H1 (cell line): ENCODE results near the gene MGAT5.

Source experiments
- EGR1 ChIP-seq: IDR thresholded peaks from 2 replicates; pipeline ENCODE4 v1.6.1; 2011; ENCODE audit warnings: low read depth, low read length, borderline replicate concordance
- KDM1A ChIP-seq: fragments of 200-600, 300-600 bp; sonication (generic); IDR thresholded peaks from 2 replicates; pipeline ENCODE4 v1.7.1; 2016; ENCODE audit warnings: mild to moderate bottlenecking, low read length, borderline replicate concordance
- MAFK ChIP-seq: IDR thresholded peaks from 2 replicates; pipeline ENCODE4 v1.6.1; 2012; ENCODE audit warnings: low read depth, mild to moderate bottlenecking, improper control_type of control experiment, low read length
- POLR2A ChIP-seq, 2 experiments: IDR thresholded peaks; 1 replicate in 1 of 2; 2 replicates in 1 of 2; pipeline ENCODE4 v1.6.1; 2011; ENCODE audit warnings: low read depth in 2 of 2, low read length in 2 of 2, mild to moderate bottlenecking in 2 of 2; ENCODE audit errors: control extremely low read depth in 1 of 2
- TF ChIP-seq, protein P1 (sequence below), 3 experiments: IDR thresholded peaks; 1 replicate in 2 of 3; 2 replicates in 1 of 3; pipeline versions ENCODE4 v1.5.1 to v1.6.1; 2011; ENCODE audit warnings: low read length in 3 of 3, mild to moderate bottlenecking in 3 of 3, inconsistent platforms in 2 of 3, low read depth in 1 of 3, moderate library complexity in 1 of 3; ENCODE audit not compliant: insufficient read depth in 1 of 3; ENCODE audit errors: control extremely low read depth in 1 of 3

GRCh38 chr2:134331081-134331480 lies 77.2 kb downstream of the MGAT5 start:
- no peak for TF ChIP-seq KDM1A
- TF ChIP-seq, protein P1, sequence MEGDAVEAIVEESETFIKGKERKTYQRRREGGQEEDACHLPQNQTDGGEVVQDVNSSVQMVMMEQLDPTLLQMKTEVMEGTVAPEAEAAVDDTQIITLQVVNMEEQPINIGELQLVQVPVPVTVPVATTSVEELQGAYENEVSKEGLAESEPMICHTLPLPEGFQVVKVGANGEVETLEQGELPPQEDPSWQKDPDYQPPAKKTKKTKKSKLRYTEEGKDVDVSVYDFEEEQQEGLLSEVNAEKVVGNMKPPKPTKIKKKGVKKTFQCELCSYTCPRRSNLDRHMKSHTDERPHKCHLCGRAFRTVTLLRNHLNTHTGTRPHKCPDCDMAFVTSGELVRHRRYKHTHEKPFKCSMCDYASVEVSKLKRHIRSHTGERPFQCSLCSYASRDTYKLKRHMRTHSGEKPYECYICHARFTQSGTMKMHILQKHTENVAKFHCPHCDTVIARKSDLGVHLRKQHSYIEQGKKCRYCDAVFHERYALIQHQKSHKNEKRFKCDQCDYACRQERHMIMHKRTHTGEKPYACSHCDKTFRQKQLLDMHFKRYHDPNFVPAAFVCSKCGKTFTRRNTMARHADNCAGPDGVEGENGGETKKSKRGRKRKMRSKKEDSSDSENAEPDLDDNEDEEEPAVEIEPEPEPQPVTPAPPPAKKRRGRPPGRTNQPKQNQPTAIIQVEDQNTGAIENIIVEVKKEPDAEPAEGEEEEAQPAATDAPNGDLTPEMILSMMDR (IDR thresholded peaks at IDR 0.05; ENCODE audit: control extremely low read depth in 1 of 3, insufficient read depth in 1 of 3, low read depth in 1 of 3, low read length in 3 of 3): no peak
- TF ChIP-seq MAFK: no peak
- no peak for TF ChIP-seq EGR1
- no peak for TF ChIP-seq POLR2A (IDR thresholded peaks at IDR 0.05; ENCODE audit: control extremely low read depth in 1 of 2, low read depth in 2 of 2, low read length in 2 of 2)
